ENCODE measurements around the gene POMT1.

DNA sequence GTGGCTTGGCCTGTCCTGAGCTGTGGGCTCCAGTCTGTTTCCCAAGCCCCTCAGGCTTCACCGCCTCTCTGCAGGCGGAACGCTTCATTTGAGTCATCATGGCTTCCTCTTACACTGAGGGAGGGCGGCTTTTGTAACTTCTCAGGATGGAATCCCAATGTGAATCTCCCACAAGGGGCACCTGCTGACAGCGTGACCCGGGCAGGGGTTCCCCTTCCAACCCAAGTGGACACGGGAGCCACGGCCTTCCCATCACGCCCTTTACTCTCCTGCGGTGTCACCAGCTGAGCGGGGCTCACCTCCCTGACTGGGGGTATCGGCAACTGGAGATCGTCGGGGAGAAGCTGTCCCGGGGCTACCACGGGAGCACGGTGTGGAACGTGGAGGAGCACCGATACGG, 15.8 kb downstream of the POMT1 start:
- TF ChIP-seq, protein P1, sequence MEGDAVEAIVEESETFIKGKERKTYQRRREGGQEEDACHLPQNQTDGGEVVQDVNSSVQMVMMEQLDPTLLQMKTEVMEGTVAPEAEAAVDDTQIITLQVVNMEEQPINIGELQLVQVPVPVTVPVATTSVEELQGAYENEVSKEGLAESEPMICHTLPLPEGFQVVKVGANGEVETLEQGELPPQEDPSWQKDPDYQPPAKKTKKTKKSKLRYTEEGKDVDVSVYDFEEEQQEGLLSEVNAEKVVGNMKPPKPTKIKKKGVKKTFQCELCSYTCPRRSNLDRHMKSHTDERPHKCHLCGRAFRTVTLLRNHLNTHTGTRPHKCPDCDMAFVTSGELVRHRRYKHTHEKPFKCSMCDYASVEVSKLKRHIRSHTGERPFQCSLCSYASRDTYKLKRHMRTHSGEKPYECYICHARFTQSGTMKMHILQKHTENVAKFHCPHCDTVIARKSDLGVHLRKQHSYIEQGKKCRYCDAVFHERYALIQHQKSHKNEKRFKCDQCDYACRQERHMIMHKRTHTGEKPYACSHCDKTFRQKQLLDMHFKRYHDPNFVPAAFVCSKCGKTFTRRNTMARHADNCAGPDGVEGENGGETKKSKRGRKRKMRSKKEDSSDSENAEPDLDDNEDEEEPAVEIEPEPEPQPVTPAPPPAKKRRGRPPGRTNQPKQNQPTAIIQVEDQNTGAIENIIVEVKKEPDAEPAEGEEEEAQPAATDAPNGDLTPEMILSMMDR (IDR thresholded peaks at IDR 0.05; ENCODE audit: insufficient read depth, low read depth, low read length), result no peak
- no peak for TF ChIP-seq EZH2 (IDR thresholded peaks at IDR 0.05; ENCODE audit: insufficient read depth, low read length)
